ENCODE data around the gene VIPAS39. TPM values are rescaled to one million over a fixed set of nuclear protein-coding genes. Genes with fewer than 3 reads are reported as not detected.

The VIPAS39 gene
- total RNA-seq, 1 donor from 2014 or later, result 28.7 TPM

GRCh38 chr14:77482422-77482821, 25.0 kb upstream of the VIPAS39 start:
- no peak for DNase-seq (ENCODE audit: low spot score)
- Mint-ChIP-seq H3K4me1 (ENCODE audit: unreplicated experiment) (no peaks in the 10 kb centered on the region), H3K27me3 (ENCODE audit: unreplicated experiment) (peaks cover 3% of the 10 kb centered on the region), H3K9me3 (ENCODE audit: unreplicated experiment) (no peaks in the 10 kb centered on the region), H3K36me3 (ENCODE audit: low read depth, unreplicated experiment) (no peaks in the 10 kb centered on the region), H3K27ac (ENCODE audit: unreplicated experiment) (no peak overlapping the region), H3K4me3 (ENCODE audit: unreplicated experiment) (no peak overlapping the region)
- no peak for TF ChIP-seq CTCF (IDR thresholded peaks at IDR 0.05; ENCODE audit: unreplicated experiment)

- Mint-ChIP-seq H3K36me3 (ENCODE audit: low read depth, unreplicated experiment) (no peaks in the 10 kb centered on the region), H3K9me3 (ENCODE audit: unreplicated experiment) (no peaks in the 10 kb centered on the region), H3K27ac (ENCODE audit: unreplicated experiment) (no peak overlapping the region), H3K4me3 (ENCODE audit: unreplicated experiment) (no peak overlapping the region), H3K27me3 (ENCODE audit: unreplicated experiment) (peaks cover 4% of the 10 kb centered on the region), H3K4me1 (ENCODE audit: unreplicated experiment) (no peaks in the 10 kb centered on the region)
- TF ChIP-seq CTCF (IDR thresholded peaks at IDR 0.05; ENCODE audit: unreplicated experiment), result no peak
- DNase-seq (ENCODE audit: low spot score), result no peak
Observed at GRCh38 chr14:77478796-77479195, 21.4 kb upstream of the VIPAS39 start.

- no peak for TF ChIP-seq CTCF (IDR thresholded peaks at IDR 0.05; ENCODE audit: unreplicated experiment)
- Mint-ChIP-seq H3K4me1 (ENCODE audit: unreplicated experiment) (no peaks in the 10 kb centered on the region), H3K27ac (ENCODE audit: unreplicated experiment) (no peak overlapping the region), H3K27me3 (ENCODE audit: unreplicated experiment) (peaks cover 2% of the 10 kb centered on the region), H3K4me3 (ENCODE audit: unreplicated experiment) (no peak overlapping the region), H3K9me3 (ENCODE audit: unreplicated experiment) (no peaks in the 10 kb centered on the region), H3K36me3 (ENCODE audit: low read depth, unreplicated experiment) (no peaks in the 10 kb centered on the region)
- DNase-seq (ENCODE audit: low spot score), result no peak
Observed at GRCh38 chr14:77478029-77478428, 20.6 kb upstream of the VIPAS39 start.

GRCh38 chr14:77475432-77476115, 18.2 kb upstream of the VIPAS39 start:
- no peak for TF ChIP-seq CTCF (IDR thresholded peaks at IDR 0.05; ENCODE audit: unreplicated experiment)
- H3K36me3 Mint-ChIP-seq (ENCODE audit: low read depth, unreplicated experiment), result no peaks in the 10 kb centered on the region
- peaks cover 2% of the 10 kb centered on the region for H3K27me3 Mint-ChIP-seq (ENCODE audit: unreplicated experiment)
- DNase-seq (ENCODE audit: low spot score), result no peak
- no peak overlapping the region for H3K27ac Mint-ChIP-seq (ENCODE audit: unreplicated experiment)
- no peaks in the 10 kb centered on the region for H3K9me3 Mint-ChIP-seq (ENCODE audit: unreplicated experiment)
- peaks cover 1% of the 10 kb centered on the region for H3K4me1 Mint-ChIP-seq (ENCODE audit: unreplicated experiment)
- H3K4me3 Mint-ChIP-seq (ENCODE audit: unreplicated experiment), result no peak overlapping the region

GRCh38 chr14:77474479-77475177, 17.2 kb upstream of the VIPAS39 start:
- no peak for DNase-seq (ENCODE audit: low spot score)
- TF ChIP-seq CTCF (IDR thresholded peaks at IDR 0.05; ENCODE audit: unreplicated experiment), result no peak
- Mint-ChIP-seq H3K36me3 (ENCODE audit: low read depth, unreplicated experiment) (no peaks in the 10 kb centered on the region), H3K9me3 (ENCODE audit: unreplicated experiment) (no peaks in the 10 kb centered on the region), H3K4me3 (ENCODE audit: unreplicated experiment) (no peak overlapping the region), H3K4me1 (ENCODE audit: unreplicated experiment) (peaks cover 3% of the 10 kb centered on the region), H3K27me3 (ENCODE audit: unreplicated experiment) (peaks cover 2% of the 10 kb centered on the region), H3K27ac (ENCODE audit: unreplicated experiment) (no peak overlapping the region)

Measured in endothelial cell (in vitro differentiated cells).